Amniotic epithelial cell (primary cell): ENCODE results near the gene CTXN3.

Experiments
- DNase-seq: peaks from one replicate; pipeline ENCODE4 v3.0.0-alpha.2; 2010; ENCODE audit warnings: low read depth

Gene CTXN3

GRCh38 chr5:127697894-127698600, 49.2 kb downstream of the CTXN3 start:
- peak; percentile 62 for DNase-seq

GRCh38 chr5:127699416-127699815, 50.5 kb downstream of the CTXN3 start:
- DNase-seq: no peak

GRCh38 chr5:127700237-127700766, 51.4 kb downstream of the CTXN3 start:
- DNase-seq: no peak

GRCh38 chr5:127702434-127702833, 53.6 kb downstream of the CTXN3 start:
- DNase-seq: no peak

- DNase-seq: no peak
Observed at GRCh38 chr5:127702926-127703561, 54.2 kb downstream of the CTXN3 start, which contains the start of gene CCDC192. TSS of gene CCDC192 (plus strand) at chr5:127703391. CDS start at chr5:127703446, 55 bp downstream.

GRCh38 chr5:127705120-127705892, 56.4 kb downstream of the CTXN3 start:
- DNase-seq: peak; percentile 84

- no peak for DNase-seq
Observed at GRCh38 chr5:127706691-127707090, 57.8 kb downstream of the CTXN3 start.

GRCh38 chr5:127707209-127707608, 58.3 kb downstream of the CTXN3 start:
- DNase-seq: no peak
